Smooth muscle cell (in vitro differentiated cells): Measurements from ENCODE around the gene ADAMTS14. TPM values are rescaled to one million over a fixed set of nuclear protein-coding genes. Genes with fewer than 3 reads are reported as not detected.

Experiments
- DNase-seq: peaks from one replicate; lab custom pipeline; 2025; ENCODE audit not compliant: unreplicated experiment; lab: John Stamatoyannopoulos, UW
- H2AFZ ChIP-seq: fragments of 200-600 bp; sonication (generic); 2 replicates; pipeline ENCODE4 v1.6.0; 2016; ENCODE audit warnings: antibody characterized with exemption, low read depth, mild to moderate bottlenecking
- H3F3A ChIP-seq: fragments of 200-600 bp; sonication (generic); 2 replicates; pipeline ENCODE4 v1.6.0; 2017; ENCODE audit warnings: antibody characterized with exemption, low read depth
- H3K27ac ChIP-seq: fragments of 200-600 bp; sonication (generic); 2 replicates; pipeline ENCODE4 v1.5.1; 2016; ENCODE audit warnings: low read depth, mild to moderate bottlenecking
- H3K27me3 ChIP-seq: fragments of 200-600 bp; sonication (generic); 2 replicates; pipeline ENCODE4 v1.6.1; 2016; ENCODE audit warnings: low read depth, mild to moderate bottlenecking
- H3K36me3 ChIP-seq: fragments of 200-600 bp; sonication (generic); 2 replicates; pipeline ENCODE4 v1.5.1; 2016; ENCODE audit warnings: low read depth
- H3K4me1 ChIP-seq: fragments of 200-600 bp; sonication (generic); 2 replicates; pipeline ENCODE4 v1.5.1; 2016; ENCODE audit warnings: low read depth
- H3K4me2 ChIP-seq: fragments of 200-600 bp; sonication (generic); 2 replicates; pipeline ENCODE4 v1.6.0; 2016; ENCODE audit warnings: mild to moderate bottlenecking
- H3K4me3 ChIP-seq: fragments of 200-600 bp; sonication (generic); 2 replicates; pipeline ENCODE4 v1.5.1; 2016; ENCODE audit warnings: mild to moderate bottlenecking
- H3K79me2 ChIP-seq: fragments of 200-600 bp; sonication (generic); 2 replicates; pipeline ENCODE4 v1.6.0; 2016; ENCODE audit warnings: low read depth, mild to moderate bottlenecking
- H3K9ac ChIP-seq: fragments of 200-600 bp; sonication (generic); 2 replicates; pipeline ENCODE4 v1.6.0; 2016; ENCODE audit warnings: low read depth
- H3K9me3 ChIP-seq: fragments of 200-600 bp; sonication (generic); replicated peaks from 2 replicates; pipeline ENCODE4 v1.5.1; 2016; ENCODE audit warnings: low read depth
- H4K20me1 ChIP-seq: fragments of 200-600 bp; sonication (generic); 2 replicates; pipeline ENCODE4 v1.6.0; 2016; ENCODE audit warnings: low read depth
- CTCF ChIP-seq: fragments of 200-600 bp; sonication (generic); IDR thresholded peaks from 2 replicates; pipeline ENCODE4 v1.5.1; 2017; ENCODE audit warnings: borderline replicate concordance, mild to moderate bottlenecking, antibody characterized with exemption; ENCODE audit not compliant: insufficient read depth, poor library complexity, severe bottlenecking
- WGBS: methylation state at CpG from one replicate; pipeline ENCODE4 v1.1.7; 2016; ENCODE audit warnings: low lambda C conversion rate; 5-methylcytosine and 5-hydroxymethylcytosine counted together
- polyA plus RNA-seq: library from polyadenylated mRNA; unstranded; fragments of >200 nt; fragmentation: Nextera tagmentation; extraction: Ambion mirVana; gene quantifications from 2 replicates; pipeline ENCODE4 v1.2.1, GENCODE V29; 2016
- total RNA-seq: library from RNA; depleted of rRNA; stranded (reverse); fragments of >200 nt; gene quantifications from 2 replicates; pipeline ENCODE4 v1.2.3, GENCODE V29; 2014

The ADAMTS14 gene
- total and polyA plus RNA-seq, 2 experiments from 2014 or later: 6.3 to 10.1 TPM

- H3K9ac ChIP-seq: no peak overlapping the region
- H3K79me2 ChIP-seq: no peaks in the 10 kb centered on the region
- DNase-seq: no peak
- no peaks in the 10 kb centered on the region for H3K9me3 ChIP-seq
- 71% methylated on average over 4 of the region's 4 CpGs for WGBS
- no peaks in the 10 kb centered on the region for H4K20me1 ChIP-seq
- H3K4me2 ChIP-seq: no peak overlapping the region
- H2AFZ ChIP-seq: no peak overlapping the region
- no peaks in the 10 kb centered on the region for H3K36me3 ChIP-seq
- no peak overlapping the region for H3K4me3 ChIP-seq
- no peak overlapping the region for H3K27ac ChIP-seq
- no peaks in the 10 kb centered on the region for H3F3A ChIP-seq
- no peaks in the 10 kb centered on the region for H3K27me3 ChIP-seq
- no peak for TF ChIP-seq CTCF
- no peaks in the 10 kb centered on the region for H3K4me1 ChIP-seq
These were observed 100.3 kb downstream of the ADAMTS14 start for GRCh38 chr10:70772627-70773026.

- DNase-seq: no peak
- no peak for TF ChIP-seq CTCF
- 82% methylated on average over 9 of the region's 9 CpGs for WGBS
These were observed 101.2 kb downstream of the ADAMTS14 start for GRCh38 chr10:70773461-70773860.

GRCh38 chr10:70773965-70774809 is 101.9 kb downstream of the ADAMTS14 start:
- Histone ChIP-seq H4K20me1 (no peaks in the 10 kb centered on the region), H3F3A (no peaks in the 10 kb centered on the region), H3K4me3 (no peak overlapping the region), H3K27me3 (no peaks in the 10 kb centered on the region), H2AFZ (no peak overlapping the region), H3K9me3 (no peaks in the 10 kb centered on the region), H3K4me1 (no peaks in the 10 kb centered on the region), H3K27ac (no peak overlapping the region), H3K36me3 (no peaks in the 10 kb centered on the region), H3K79me2 (no peaks in the 10 kb centered on the region), H3K4me2 (no peak overlapping the region), H3K9ac (no peak overlapping the region)
- 95% methylated on average over 12 of the region's 14 CpGs for WGBS
- no peak for TF ChIP-seq CTCF
- no peak for DNase-seq

More at GRCh38 chr10:70773461-70773860, 101.2 kb downstream of the ADAMTS14 start:
- Histone ChIP-seq H3F3A (no peaks in the 10 kb centered on the region), H3K4me3 (no peak overlapping the region), H3K79me2 (no peaks in the 10 kb centered on the region), H3K36me3 (no peaks in the 10 kb centered on the region), H3K4me1 (no peaks in the 10 kb centered on the region), H2AFZ (no peak overlapping the region), H3K27me3 (no peaks in the 10 kb centered on the region), H3K9me3 (no peaks in the 10 kb centered on the region), H4K20me1 (no peaks in the 10 kb centered on the region), H3K9ac (no peak overlapping the region), H3K27ac (no peak overlapping the region), H3K4me2 (no peak overlapping the region)
